GM18517 (cell line): ENCODE measurements around the gene KLHL7.
A peak's percentile ranks its signal among the peaks of the same experiment; 100 is the strongest.
"Not testable (repeated sequence)": the region's sequence is repeated elsewhere in the genome, so short reads cannot be mapped to it uniquely, and the experiment has no call there.

Experiments used
- ATAC-seq: cut with Tn5 transposase; IDR thresholded peaks from one replicate; pipeline ENCODE4 v1.9.1; 2021; ENCODE audit warnings: mild to moderate bottlenecking, moderate library complexity; ENCODE audit not compliant: unreplicated experiment

The KLHL7 gene

GRCh38 chr7:23168111-23168885, 62.7 kb downstream of the KLHL7 start:
- no peak for ATAC-seq

GRCh38 chr7:23175938-23176337, 70.4 kb downstream of the KLHL7 start:
- ATAC-seq: no peak

GRCh38 chr7:23181684-23182553, 76.3 kb downstream of the KLHL7 start, which contains the start of gene NUP42:
Gene NUP42 (plus strand): TSS chr7:23182048. CDS start chr7:23182086, 38 bp downstream.
- ATAC-seq: peak; percentile 95

- ATAC-seq: no peak
Observed at GRCh38 chr7:23183279-23184012, 77.9 kb downstream of the KLHL7 start.

GRCh38 chr7:23184291-23184690, 78.7 kb downstream of the KLHL7 start:
- ATAC-seq: no peak

GRCh38 chr7:23184709-23185359, 79.2 kb downstream of the KLHL7 start:
- no peak for ATAC-seq

GRCh38 chr7:23185980-23186379, 80.4 kb downstream of the KLHL7 start:
- no peak for ATAC-seq

- no peak for ATAC-seq
Observed at GRCh38 chr7:23191022-23191421, 85.4 kb downstream of the KLHL7 start.

GRCh38 chr7:23193650-23194227, 88.2 kb downstream of the KLHL7 start:
- ATAC-seq: not testable (repeated sequence)

GRCh38 chr7:23196306-23196705, 90.7 kb downstream of the KLHL7 start:
- ATAC-seq: no peak

- not testable (repeated sequence) for ATAC-seq
Observed at GRCh38 chr7:23197745-23198144, 92.2 kb downstream of the KLHL7 start.

GRCh38 chr7:23200331-23200730, 94.7 kb downstream of the KLHL7 start:
- no peak for ATAC-seq

- no peak for ATAC-seq
Observed at GRCh38 chr7:23204241-23204640, 98.7 kb downstream of the KLHL7 start.

- ATAC-seq: no peak
Observed at GRCh38 chr7:23205577-23205908, 100.0 kb downstream of the KLHL7 start.

- no peak for ATAC-seq
Observed at GRCh38 chr7:23205909-23206767, 100.6 kb downstream of the KLHL7 start.

GRCh38 chr7:23207021-23207420, 101.4 kb downstream of the KLHL7 start:
- no peak for ATAC-seq

- ATAC-seq: no peak
Observed at GRCh38 chr7:23207884-23208283, 102.3 kb downstream of the KLHL7 start.

- ATAC-seq: no peak
Observed at GRCh38 chr7:23208316-23208715, 102.7 kb downstream of the KLHL7 start.

- no peak for ATAC-seq
Observed at GRCh38 chr7:23210506-23210905, 104.9 kb downstream of the KLHL7 start.

GRCh38 chr7:23211589-23211988, 106.0 kb downstream of the KLHL7 start:
- no peak for ATAC-seq
